Posterior vena cava (tissue), 2 donors: ENCODE data around the gene ANAPC15. TPM values are rescaled to one million over a fixed set of nuclear protein-coding genes. Genes with fewer than 3 reads are reported as not detected.

ENCODE experiments used
- DNase-seq: peaks from one replicate; pipeline ENCODE4 v3.0.0-alpha.2; 2020; ENCODE audit warnings: low spot score
- intact Hi-C, 2 donors: fragments of 100-400 bp; cut with DNase I; formaldehyde crosslinking; loops; one replicate each; pipeline versions ENCODE4 v1.14.1 to v1.14.2; 2022 to 2023
- total RNA-seq, 2 donors: library from RNA; stranded (reverse); fragmentation: NEBNext Ultra II Directional; extraction: Animal tissue kit (Norgen Biotek cat#: 25700); gene quantifications; one replicate each; pipeline ENCODE4 v1.2.1, GENCODE V29; 2021
- donor health status: DM: yes; HTN: yes; CAD: no.
- donor health status: DM: yes; HTN: yes; CAD: no.

ANAPC15 gene
- total RNA-seq, 2 donors from 2014 or later, result 34.6 to 35.8 TPM

GRCh38 chr11:72100009-72100408 lies 12.5 kb downstream of the ANAPC15 start:
- intact Hi-C loops, result no loop called here
- no peak for DNase-seq

GRCh38 chr11:72098741-72099140 lies 13.8 kb downstream of the ANAPC15 start:
- intact Hi-C loops, result loop anchor here in 1 of 2 donors (5.0 kb wide), 1 partner anchor 81 kb away; no protein-coding TSS in a partner anchor
- DNase-seq, result no peak

GRCh38 chr11:72091292-72091691 lies 21.2 kb downstream of the ANAPC15 start:
- peak; percentile 89 for DNase-seq
- intact Hi-C loops, result loop anchor here (2.0 to 5.0 kb wide), 2 partner anchors 64 to 66 kb away; no protein-coding TSS in a partner anchor

GRCh38 chr11:72088076-72088808 lies 24.3 kb downstream of the ANAPC15 start:
- intact Hi-C loops, result no loop called here
- no peak for DNase-seq

- intact Hi-C loops, result no loop called here
- no peak for DNase-seq
Measured at GRCh38 chr11:72085621-72086351, 26.7 kb downstream of the ANAPC15 start.

GRCh38 chr11:72084965-72085364 lies 27.5 kb downstream of the ANAPC15 start:
- intact Hi-C loops, result loop anchor here in 1 of 2 donors (5.0 kb wide), 1 partner anchor 48 kb away; no protein-coding TSS in a partner anchor
- no peak for DNase-seq

- DNase-seq, result no peak
- intact Hi-C loops, result loop anchor here in 1 of 2 donors (5.0 kb wide), 1 partner anchor 47 kb away; no protein-coding TSS in a partner anchor
Measured at GRCh38 chr11:72084076-72084475, 28.4 kb downstream of the ANAPC15 start.

GRCh38 chr11:72083414-72083813 lies 29.1 kb downstream of the ANAPC15 start:
- DNase-seq, result no peak
- intact Hi-C loops, result loop anchor here in 1 of 2 donors (5.0 kb wide), 1 partner anchor 46 kb away; no protein-coding TSS in a partner anchor

- no peak for DNase-seq
- intact Hi-C loops, result loop anchor here in 1 of 2 donors (5.0 kb wide), 1 partner anchor 45 kb away; no protein-coding TSS in a partner anchor
Measured at GRCh38 chr11:72081821-72082453, 30.6 kb downstream of the ANAPC15 start.

- intact Hi-C loops, result loop anchor here in 1 of 2 donors (5.0 kb wide), 1 partner anchor 44 kb away; no protein-coding TSS in a partner anchor
- no peak for DNase-seq
Measured at GRCh38 chr11:72081184-72081644, 31.3 kb downstream of the ANAPC15 start.

GRCh38 chr11:72080326-72081183 lies 31.9 kb downstream of the ANAPC15 start, which contains the start of the genes LRRC51 and NUMA1:
Gene LRRC51 (plus strand): TSS chr11:72080850. CDS start chr11:72089084, 8,234 bp downstream.
Gene NUMA1 (minus strand): TSS chr11:72080542. CDS start chr11:72035943, 44,599 bp downstream.
- peak; percentile 100 for DNase-seq
- intact Hi-C loops, result loop anchor here in 1 of 2 donors (5.0 kb wide), 1 partner anchor 43 kb away; no protein-coding TSS in a partner anchor

- DNase-seq, result no peak
- intact Hi-C loops, result loop anchor here in 1 of 2 donors (5.0 kb wide), 1 partner anchor 43 kb away; no protein-coding TSS in a partner anchor
Measured at GRCh38 chr11:72079819-72080325, 32.6 kb downstream of the ANAPC15 start.

GRCh38 chr11:72078477-72078876 lies 34.0 kb downstream of the ANAPC15 start:
- intact Hi-C loops, result no loop called here

GRCh38 chr11:72075756-72076155 lies 36.7 kb downstream of the ANAPC15 start:
- intact Hi-C loops, result no loop called here

More at GRCh38 chr11:72078477-72078876, 34.0 kb downstream of the ANAPC15 start:
- no peak for DNase-seq

GRCh38 chr11:72075109-72075508 lies 37.4 kb downstream of the ANAPC15 start:
- intact Hi-C loops, result no loop called here
- no peak for DNase-seq

More at GRCh38 chr11:72075756-72076155, 36.7 kb downstream of the ANAPC15 start:
- DNase-seq, result no peak

GRCh38 chr11:72072348-72072747 lies 40.1 kb downstream of the ANAPC15 start:
- intact Hi-C loops, result no loop called here
- DNase-seq, result no peak

GRCh38 chr11:72070491-72070890 lies 42.0 kb downstream of the ANAPC15 start:
- intact Hi-C loops, result no loop called here
- no peak for DNase-seq

GRCh38 chr11:72069787-72070251 lies 42.7 kb downstream of the ANAPC15 start:
- intact Hi-C loops, result no loop called here
- peak; percentile 96 for DNase-seq
